ENCODE measurements around the gene VAMP4.

DNA sequence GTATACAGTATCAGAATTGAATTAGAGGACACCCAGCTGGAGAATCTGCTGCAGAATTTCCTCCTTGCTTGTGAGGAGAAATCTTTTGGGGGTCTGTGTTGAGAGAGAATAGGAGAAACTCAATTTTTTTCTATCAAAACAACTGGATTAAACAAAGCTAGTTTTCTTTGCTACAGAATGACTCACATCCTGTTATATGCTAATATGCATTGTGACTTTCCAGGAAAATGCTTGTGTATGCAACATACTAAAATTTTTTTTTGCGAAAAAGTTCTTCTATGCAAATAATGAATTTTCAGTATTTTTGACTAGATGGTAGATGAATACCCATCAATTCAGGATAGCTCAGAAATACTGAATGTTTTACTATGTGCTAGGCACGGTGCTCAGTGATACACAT lies 2.2 kb downstream of the VAMP4 start:
- TF ChIP-seq, protein P1, sequence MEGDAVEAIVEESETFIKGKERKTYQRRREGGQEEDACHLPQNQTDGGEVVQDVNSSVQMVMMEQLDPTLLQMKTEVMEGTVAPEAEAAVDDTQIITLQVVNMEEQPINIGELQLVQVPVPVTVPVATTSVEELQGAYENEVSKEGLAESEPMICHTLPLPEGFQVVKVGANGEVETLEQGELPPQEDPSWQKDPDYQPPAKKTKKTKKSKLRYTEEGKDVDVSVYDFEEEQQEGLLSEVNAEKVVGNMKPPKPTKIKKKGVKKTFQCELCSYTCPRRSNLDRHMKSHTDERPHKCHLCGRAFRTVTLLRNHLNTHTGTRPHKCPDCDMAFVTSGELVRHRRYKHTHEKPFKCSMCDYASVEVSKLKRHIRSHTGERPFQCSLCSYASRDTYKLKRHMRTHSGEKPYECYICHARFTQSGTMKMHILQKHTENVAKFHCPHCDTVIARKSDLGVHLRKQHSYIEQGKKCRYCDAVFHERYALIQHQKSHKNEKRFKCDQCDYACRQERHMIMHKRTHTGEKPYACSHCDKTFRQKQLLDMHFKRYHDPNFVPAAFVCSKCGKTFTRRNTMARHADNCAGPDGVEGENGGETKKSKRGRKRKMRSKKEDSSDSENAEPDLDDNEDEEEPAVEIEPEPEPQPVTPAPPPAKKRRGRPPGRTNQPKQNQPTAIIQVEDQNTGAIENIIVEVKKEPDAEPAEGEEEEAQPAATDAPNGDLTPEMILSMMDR (IDR thresholded peaks at IDR 0.05; ENCODE audit: insufficient read depth, low read depth, low read length), result no peak
- TF ChIP-seq EZH2 (IDR thresholded peaks at IDR 0.05; ENCODE audit: insufficient read depth, low read length), result no peak
